ENCODE data around the gene USP32. TPM values are rescaled to one million over a fixed set of nuclear protein-coding genes. Genes with fewer than 3 reads are reported as not detected.

USP32 gene
- total and polyA plus RNA-seq, 4 donors = 11.6 to 103 (median 42.9) TPM

GRCh38 chr17:60426596-60426995 lies 34.7 kb upstream of the USP32 start:
- 94% methylated on average over 10 of the region's 10 CpGs for WGBS
- DNase-seq (ENCODE audit: low spot score) = no peak
- Histone ChIP-seq H3K36me3 (ENCODE audit: control insufficient read depth in 4 of 4, insufficient read depth in 3 of 4, low read depth in 1 of 4, low read length in 3 of 4) (no peaks in the 10 kb centered on the region), H3K27ac (ENCODE audit: low read depth in 1 of 2, low read length in 2 of 2) (no peak overlapping the region), H3K9ac (ENCODE audit: low read depth in 1 of 2, low read length in 2 of 2) (no peak overlapping the region), H3K4me3 (ENCODE audit: low read depth in 1 of 3, low read length in 3 of 3) (no peak overlapping the region), H3K9me3 (ENCODE audit: control insufficient read depth in 4 of 4, low read length in 3 of 4) (no peaks in the 10 kb centered on the region), H3K4me1 (ENCODE audit: control insufficient read depth in 4 of 4, insufficient read depth in 4 of 4, low read length in 3 of 4) (peaks cover 0 to 4% (median under 1%) of the 10 kb centered on the region in 4 donors), H3K27me3 (ENCODE audit: control insufficient read depth in 4 of 4, insufficient read depth in 4 of 4, low read length in 3 of 4) (no peaks in the 10 kb centered on the region)
- TF ChIP-seq TAF1 (conservative IDR thresholded peaks at IDR 0.05) (no peak), FOXA1 (IDR thresholded peaks at IDR 0.05) (no peak), ATF3 (IDR thresholded peaks at IDR 0.05) (no peak), EGR1 (IDR thresholded peaks at IDR 0.05; ENCODE audit: low read depth in 2 of 2) (no peak), GABPA (IDR thresholded peaks at IDR 0.05 in 1 of 2, conservative IDR thresholded peaks at IDR 0.05 in 1 of 2) (no peak), YY1 (IDR thresholded peaks at IDR 0.05) (no peak), CTCF (IDR thresholded peaks at IDR 0.05; ENCODE audit: low read depth, low read length, missing input control) (no peak), RAD21 (IDR thresholded peaks at IDR 0.05) (no peak), HNF4A (conservative IDR thresholded peaks at IDR 0.05) (no peak), FOXA2 (IDR thresholded peaks at IDR 0.05) (no peak), NR2F2 (IDR thresholded peaks at IDR 0.05) (no peak), SP1 (IDR thresholded peaks at IDR 0.05) (no peak), REST (IDR thresholded peaks at IDR 0.05) (no peak), HNF4G (IDR thresholded peaks at IDR 0.05) (no peak), RXRA (IDR thresholded peaks at IDR 0.05) (no peak), JUND (IDR thresholded peaks at IDR 0.05) (no peak), MAX (IDR thresholded peaks at IDR 0.05) (no peak), ZBTB33 (IDR thresholded peaks at IDR 0.05) (no peak)
